DMS153 treated with DMSO at 0.1 percent for 48 hours (cell line): ENCODE data around the gene KRT72.

Source experiments
- DNase-seq: peaks from one replicate; lab custom pipeline; 2025; ENCODE audit not compliant: unreplicated experiment; lab: John Stamatoyannopoulos, UW

Gene KRT72

DNA sequence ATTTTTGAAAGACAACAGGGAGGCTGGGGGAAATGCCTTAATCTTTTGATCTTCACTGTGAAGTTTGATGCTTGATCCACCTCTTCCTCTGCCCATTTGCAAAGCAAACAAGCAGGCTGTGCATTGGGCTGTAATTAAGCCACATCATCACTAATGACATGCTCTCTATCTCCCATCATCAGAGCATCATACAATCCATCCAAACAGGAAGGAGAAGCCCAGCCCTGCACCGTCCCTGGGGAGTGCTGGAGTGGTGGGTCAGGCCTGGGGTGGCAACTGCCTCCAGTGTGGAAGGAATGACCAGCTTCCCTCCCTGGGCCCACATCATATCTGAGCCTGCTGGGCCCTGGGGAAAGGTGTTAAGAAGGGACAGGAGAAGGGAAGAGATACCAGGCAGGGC, 20.8 kb downstream of the KRT72 start:
- DNase-seq, result peak; percentile 31

GRCh38 chr12:52579468-52580465, 21.5 kb downstream of the KRT72 start:
- no peak for DNase-seq

DNA sequence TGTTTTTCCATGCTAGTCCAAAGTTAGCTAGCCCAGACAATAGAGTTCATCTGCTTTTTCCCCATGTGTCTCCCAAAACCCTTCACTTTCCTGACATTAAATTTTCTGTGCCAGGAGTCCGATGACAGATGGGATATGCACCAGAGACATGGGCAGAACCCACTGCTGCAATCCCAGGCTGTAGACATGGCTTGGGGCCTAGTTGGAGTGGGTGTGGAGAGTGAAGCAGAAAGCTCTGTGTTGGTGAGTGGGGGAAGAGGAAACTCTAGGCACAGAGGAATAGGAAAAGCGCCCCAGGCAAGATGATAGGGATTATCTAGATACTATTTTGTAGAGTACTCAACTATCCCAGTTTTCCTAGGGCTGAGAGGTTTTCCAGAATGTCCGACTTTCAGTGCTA, 22.8 kb downstream of the KRT72 start:
- DNase-seq, result no peak

- DNase-seq, result no peak
These were observed 23.9 kb downstream of the KRT72 start for GRCh38 chr12:52577316-52577715.

DNA sequence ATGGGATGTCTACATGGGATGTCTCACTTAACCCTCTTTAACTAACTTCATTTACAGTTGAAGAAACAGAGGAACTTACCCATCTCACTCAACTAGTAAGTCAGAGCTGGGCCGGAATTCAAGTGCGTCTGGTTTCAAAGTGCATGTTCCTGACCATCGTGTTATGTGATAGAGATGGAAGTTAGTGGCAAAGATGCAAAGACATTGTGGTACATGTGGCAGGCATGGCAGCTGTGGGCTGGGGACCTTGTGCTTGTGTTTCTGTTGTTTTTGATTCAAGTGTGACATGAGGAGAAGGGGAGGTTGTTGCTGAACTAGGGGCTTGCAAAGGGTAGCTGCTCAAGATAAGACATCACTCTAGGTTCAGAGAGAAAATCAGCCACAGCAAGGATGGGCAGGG, 25.3 kb downstream of the KRT72 start:
- DNase-seq, result no peak

DNA sequence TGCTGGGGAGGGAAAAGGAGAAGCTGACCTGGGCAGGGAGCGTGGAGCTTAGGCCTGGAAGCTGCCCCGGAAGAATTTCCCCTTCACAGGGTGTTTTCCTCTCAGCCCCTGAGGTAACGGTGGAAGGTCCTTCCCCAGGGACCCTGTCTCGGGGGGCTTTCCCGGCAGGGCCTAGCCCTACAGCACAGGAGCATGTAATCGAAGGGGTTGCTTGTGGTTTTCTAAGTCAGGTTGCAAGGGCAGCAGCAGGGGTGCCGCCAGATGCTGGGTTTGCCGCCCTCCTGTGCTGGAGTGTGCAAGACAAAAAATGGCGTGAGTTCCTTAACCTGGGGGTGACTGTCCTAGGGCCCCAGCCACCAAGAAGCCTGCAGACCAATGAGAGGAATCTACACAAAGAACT, 26.0 kb downstream of the KRT72 start:
- no peak for DNase-seq

GRCh38 chr12:52573743-52574142, 27.5 kb downstream of the KRT72 start, which contains the start of gene KRT74:
Gene KRT74 (minus strand): TSS chr12:52573843. CDS start chr12:52573777, 66 bp downstream.
- no peak for DNase-seq

- DNase-seq, result no peak
These were observed 28.0 kb downstream of the KRT72 start for GRCh38 chr12:52573306-52573705.

- DNase-seq, result no peak
These were observed 30.8 kb downstream of the KRT72 start for GRCh38 chr12:52570511-52570910.

GRCh38 chr12:52568111-52568510, 33.2 kb downstream of the KRT72 start:
- DNase-seq, result no peak

DNA sequence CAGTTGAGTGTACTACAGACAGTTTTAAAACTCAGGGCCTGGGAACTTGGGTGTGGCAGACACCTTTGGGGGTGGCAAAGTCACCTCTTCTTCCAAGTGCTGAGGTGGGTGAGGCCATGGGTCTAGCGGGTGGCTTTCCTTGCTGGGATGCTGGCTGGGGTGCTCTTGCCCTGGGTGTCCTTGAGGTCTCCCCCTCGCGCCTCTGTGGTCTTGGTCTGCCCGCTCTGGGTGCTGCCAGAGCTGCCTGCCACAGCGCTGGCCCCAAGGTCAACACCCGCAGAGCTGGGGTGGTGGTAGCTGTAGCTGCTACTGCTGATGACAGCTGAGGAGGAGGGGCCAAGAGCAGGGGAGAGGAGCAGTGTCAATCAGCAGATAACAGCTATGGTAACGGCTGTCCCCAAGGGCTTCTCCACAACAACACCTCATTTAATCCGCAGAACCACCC, 34.4 kb downstream of the KRT72 start:
- DNase-seq, result no peak

GRCh38 chr12:52564582-52564981, 36.7 kb downstream of the KRT72 start:
- DNase-seq, result no peak

DNA sequence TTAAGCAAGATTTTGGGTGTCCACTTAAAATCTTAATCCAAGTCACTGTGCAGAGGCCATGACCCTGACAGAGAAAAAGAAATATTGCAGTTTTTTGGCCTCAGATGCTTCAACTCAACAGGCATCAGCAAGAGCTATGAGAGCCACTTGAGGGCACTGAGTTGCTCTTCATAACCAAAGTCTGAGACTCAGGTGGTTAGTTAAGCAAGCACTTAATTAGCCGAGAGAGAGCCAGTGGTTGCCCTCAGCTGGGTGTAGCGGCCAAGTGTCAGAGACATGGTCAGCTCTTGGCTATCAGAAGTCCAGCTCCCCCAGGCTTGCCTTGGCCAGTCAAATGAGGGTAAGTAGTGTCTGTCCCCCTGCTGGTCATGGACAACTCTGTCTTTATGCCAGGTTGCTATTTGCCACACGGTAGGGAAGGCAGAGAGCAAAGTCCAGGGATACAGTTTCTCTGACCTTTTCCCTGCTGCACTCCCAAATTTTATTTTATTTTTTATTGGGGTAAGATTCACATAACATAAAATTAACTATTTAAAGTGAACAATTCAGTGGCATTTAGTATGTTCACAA, 39.3 kb downstream of the KRT72 start:
- no peak for DNase-seq

DNA sequence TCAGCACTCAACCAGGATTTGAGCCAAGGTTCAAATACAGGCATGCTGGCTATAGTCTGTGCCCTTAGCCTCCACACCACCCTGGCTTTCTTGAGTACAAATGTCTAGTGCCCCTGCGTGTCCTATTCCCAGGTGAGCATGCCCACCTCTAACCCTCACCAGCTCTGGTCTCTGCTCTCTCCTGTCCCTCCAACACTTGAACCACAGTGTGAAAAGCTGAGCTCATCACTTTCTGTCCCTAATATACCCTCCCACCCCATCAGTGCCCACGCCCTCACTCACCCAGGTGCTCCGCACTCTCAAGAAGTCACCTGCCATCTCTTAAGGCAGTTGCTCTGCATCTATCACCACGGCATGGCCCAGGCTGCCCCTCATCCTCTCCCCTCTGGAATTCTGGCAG, 41.3 kb downstream of the KRT72 start:
- no peak for DNase-seq

GRCh38 chr12:52558781-52559445, 42.4 kb downstream of the KRT72 start:
- DNase-seq, result no peak

DNA sequence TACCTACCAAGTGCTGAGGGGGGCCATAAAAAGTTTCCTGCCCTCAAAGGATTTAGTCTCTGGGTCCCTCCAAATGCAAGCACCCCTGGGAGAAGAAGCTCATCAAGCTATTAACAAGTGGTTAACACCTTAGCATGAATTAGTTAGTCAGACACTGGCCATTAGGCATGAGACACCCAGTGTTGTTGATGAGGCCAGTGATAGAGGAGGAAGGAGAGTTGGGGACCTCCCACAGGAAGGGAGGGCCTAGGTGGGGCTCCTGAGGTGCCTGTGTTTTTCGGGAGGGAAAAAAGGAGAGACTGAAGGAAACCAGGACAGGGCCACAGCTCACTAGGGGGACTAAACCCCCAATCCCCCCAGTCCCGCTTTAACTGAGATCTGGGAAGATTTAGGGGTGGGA, 43.8 kb downstream of the KRT72 start:
- DNase-seq, result no peak

DNA sequence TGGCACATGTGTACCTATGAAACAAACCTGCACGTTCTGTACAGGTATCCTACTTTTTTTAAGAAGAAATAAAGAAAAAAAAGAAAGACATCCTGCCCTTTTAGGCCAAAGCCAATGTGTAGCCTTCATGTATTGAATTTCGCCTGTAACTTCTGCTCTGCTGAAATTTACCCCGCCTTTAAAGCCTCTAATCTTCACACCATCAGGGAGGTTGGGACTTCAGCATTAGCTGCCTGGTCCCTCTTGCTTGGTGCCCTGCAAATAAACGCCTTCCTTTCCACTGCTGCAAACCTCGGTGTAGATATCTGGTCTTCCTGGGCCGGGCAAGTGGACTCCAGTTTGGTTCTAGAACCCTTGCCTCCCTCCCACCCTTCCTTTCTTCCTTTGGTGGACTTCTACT, 45.7 kb downstream of the KRT72 start:
- no peak for DNase-seq

GRCh38 chr12:52552681-52553195, 48.5 kb downstream of the KRT72 start, which contains the start of gene KRT71:
Gene KRT71 (minus strand): TSS chr12:52553145. CDS start chr12:52553077, 68 bp downstream.
- no peak for DNase-seq

DNA sequence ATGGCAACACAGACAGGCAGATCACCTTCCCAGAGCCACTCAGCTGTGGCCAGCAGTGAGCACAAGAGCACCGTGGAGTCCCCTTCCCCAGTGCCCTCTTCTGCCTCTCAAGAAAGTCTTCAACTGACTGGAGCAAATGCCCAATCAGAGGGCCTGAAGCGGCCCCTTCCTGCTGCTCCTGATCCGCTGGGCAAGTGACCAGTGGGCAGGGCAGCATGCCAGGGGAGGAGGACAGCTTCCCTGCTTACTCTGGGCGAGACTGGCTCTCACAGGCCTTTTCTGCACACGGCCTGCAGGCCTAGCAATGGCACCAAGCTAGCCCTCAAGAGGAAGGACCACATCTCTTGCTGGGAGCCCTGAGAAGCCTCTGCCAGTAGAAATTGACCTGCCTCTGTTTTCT, 49.2 kb downstream of the KRT72 start:
- no peak for DNase-seq

GRCh38 chr12:52551216-52551865, 49.9 kb downstream of the KRT72 start:
- no peak for DNase-seq

- no peak for DNase-seq
These were observed 55.1 kb downstream of the KRT72 start for GRCh38 chr12:52546126-52546525.
